ENCODE measurements around the gene PITPNC1. TPM values are rescaled to one million over a fixed set of nuclear protein-coding genes. Genes with fewer than 3 reads are reported as not detected.
A peak's percentile ranks its signal among the peaks of the same experiment; 100 is the strongest.

Gene PITPNC1
- total and polyA plus RNA-seq, 12 donors, result 4.9 to 33.0 (median 14.0) TPM

- no peaks in the 10 kb centered on the region for H3K9me3 ChIP-seq (replicated peaks in 1 of 3)
- peak in 6 of 7 donors; percentile 50 to 76 (median 69) for DNase-seq
- H3K36me3 ChIP-seq (replicated peaks in 1 of 2), result no peaks in the 10 kb centered on the region
- peaks cover 35 to 49% of the 10 kb centered on the region in 2 donors for H3K4me1 ChIP-seq (replicated peaks in 1 of 2)
- no peaks in the 10 kb centered on the region for H3K27me3 ChIP-seq
- intact Hi-C loops (cut with DNase I), result no loop called here
- no peak for TF ChIP-seq POLR2A (IDR thresholded peaks at IDR 0.05)
- no peak for TF ChIP-seq CTCF (IDR thresholded peaks at IDR 0.05)
- WGBS, 4 donors, result 0 to 3% (median 1%) methylated on average over 8 to 11 of the region's 11 CpGs
- H3K4me3 ChIP-seq, result peak overlapping the region; percentile 89 to 94 (median 90)
- H3K27ac ChIP-seq, result peak overlapping the region; percentile 83 to 98 (median 96)
Measured at GRCh38 chr17:67365738-67366192, 11.3 kb upstream of the PITPNC1 start.

GRCh38 chr17:67366193-67367157 is 10.6 kb upstream of the PITPNC1 start, which contains the start of gene PSMD12:
Gene PSMD12, minus strand, starts transcription at chr17:67366577. Its CDS starts 58 bp downstream, at chr17:67366519.
- Histone ChIP-seq H3K27ac (peak within 1 kb of the TSS; percentile 83 to 98 (median 96)), H3K4me1 (replicated peaks in 1 of 2) (peaks cover 29 to 43% of the 10 kb centered on the region in 2 donors), H3K4me3 (peak within 1 kb of the TSS; percentile 89 to 94 (median 90)), H3K9me3 (replicated peaks in 1 of 3) (no peaks in the 10 kb centered on the region), H3K27me3 (no peaks in the 10 kb centered on the region), H3K36me3 (replicated peaks in 1 of 2) (no peaks in the 10 kb centered on the region)
- 1 to 4% (median 2%) methylated on average over 13 to 55 of the region's 55 CpGs for WGBS, 4 donors
- DNase-seq, result peak; percentile 94 to 97 (median 95)
- peak in 2 of 6 experiments; percentile 0 to 17 for TF ChIP-seq CTCF (IDR thresholded peaks at IDR 0.05)
- TF ChIP-seq POLR2A (IDR thresholded peaks at IDR 0.05), result peak; percentile 84 to 97
- intact Hi-C loops (cut with DNase I), result no loop called here

- no peak overlapping the region for H3K27ac ChIP-seq
- TF ChIP-seq POLR2A (IDR thresholded peaks at IDR 0.05), result no peak
- no peak for TF ChIP-seq CTCF (IDR thresholded peaks at IDR 0.05)
Measured at GRCh38 chr17:67369676-67370075, 7.4 kb upstream of the PITPNC1 start.

GRCh38 chr17:67372751-67373150 is 4.3 kb upstream of the PITPNC1 start:
- no peak for DNase-seq
- WGBS, 4 donors, result 82 to 94% (median 90%) methylated on average over 1 of the region's 1 CpG
- H3K36me3 ChIP-seq (replicated peaks in 1 of 2), result no peaks in the 10 kb centered on the region
- H3K4me3 ChIP-seq, result no peak overlapping the region
- H3K9me3 ChIP-seq (replicated peaks in 1 of 3), result no peaks in the 10 kb centered on the region
- peaks cover 0 to 19% of the 10 kb centered on the region in 2 donors for H3K4me1 ChIP-seq (replicated peaks in 1 of 2)
- no peaks in the 10 kb centered on the region for H3K27me3 ChIP-seq
- no peak overlapping the region for H3K27ac ChIP-seq
- no peak for TF ChIP-seq POLR2A (IDR thresholded peaks at IDR 0.05)
- intact Hi-C loops (cut with DNase I), result no loop called here

More at GRCh38 chr17:67369676-67370075, 7.4 kb upstream of the PITPNC1 start:
- Histone ChIP-seq H3K4me1 (replicated peaks in 1 of 2) (peaks cover 13 to 18% of the 10 kb centered on the region in 2 donors), H3K27me3 (no peaks in the 10 kb centered on the region), H3K9me3 (replicated peaks in 1 of 3) (no peaks in the 10 kb centered on the region), H3K4me3 (no peak overlapping the region), H3K36me3 (replicated peaks in 1 of 2) (no peaks in the 10 kb centered on the region)
- DNase-seq, result no peak
- intact Hi-C loops (cut with DNase I), result no loop called here

Measured in adrenal gland (tissue), 12 donors.